CD14-positive monocyte (primary cell): ENCODE measurements around the gene BNIPL. TPM values are rescaled to one million over a fixed set of nuclear protein-coding genes. Genes with fewer than 3 reads are reported as not detected.

ENCODE experiments used
- DNase-seq, 3 donors: peaks; one replicate each; pipeline ENCODE4 v3.0.0-alpha.2; 2011 to 2022
- H2AFZ ChIP-seq: 2 replicates; pipeline ENCODE4 v1.6.0; 2012; ENCODE audit warnings: mild to moderate bottlenecking, low read depth, low read length, inconsistent platforms; ENCODE audit not compliant: insufficient read depth, poor library complexity, severe bottlenecking
- H3K27ac ChIP-seq, 2 donors: 1 replicate in 1 of 2; 2 replicates in 1 of 2; pipeline ENCODE4 v1.5.1; 2012 to 2013; ENCODE audit warnings: low read length in 2 of 2, control low read depth in 1 of 2, inconsistent platforms in 1 of 2, low read depth in 1 of 2, mild to moderate bottlenecking in 1 of 2
- H3K27me3 ChIP-seq, 2 donors: one replicate each; pipeline versions ENCODE4 v1.6.0 to v1.6.1; 2011 to 2013; ENCODE audit warnings: low read length in 2 of 2; ENCODE audit not compliant: control insufficient read depth in 2 of 2, insufficient read depth in 2 of 2
- H3K36me3 ChIP-seq, 2 donors: replicated peaks in 1 of 2; 1 replicate in 1 of 2; 2 replicates in 1 of 2; pipeline versions ENCODE4 v1.5.1 to v1.6.1; 2012 to 2013; ENCODE audit warnings: low read length in 2 of 2, control low read depth in 1 of 2, inconsistent platforms in 1 of 2, mild to moderate bottlenecking in 1 of 2; ENCODE audit not compliant: insufficient read depth in 2 of 2, control insufficient read depth in 1 of 2
- H3K4me1 ChIP-seq, 2 donors: 1 replicate in 1 of 2; 2 replicates in 1 of 2; pipeline versions ENCODE4 v1.5.1 to v1.6.1; 2012 to 2013; ENCODE audit warnings: low read length in 2 of 2, control low read depth in 1 of 2, inconsistent platforms in 1 of 2, mild to moderate bottlenecking in 1 of 2, moderate library complexity in 1 of 2; ENCODE audit not compliant: insufficient read depth in 2 of 2, control insufficient read depth in 1 of 2
- H3K4me2 ChIP-seq: replicated peaks from 2 replicates; pipeline ENCODE3; 2012; ENCODE audit warnings: low read length, moderate library complexity, mild to moderate bottlenecking; ENCODE audit not compliant: poor library complexity, severe bottlenecking; ENCODE audit errors: extremely low read depth
- H3K4me3 ChIP-seq, 3 experiments: fragments of 200-600 bp in 1 of 3; sonication (generic) in 1 of 3; replicated peaks in 1 of 3; 1 replicate in 2 of 3; 2 replicates in 1 of 3; pipeline ENCODE4 v1.5.1; 2011 to 2013; ENCODE audit warnings: low read length in 3 of 3, mild to moderate bottlenecking in 3 of 3, control low read depth in 2 of 3, low read depth in 2 of 3, inconsistent platforms in 1 of 3, moderate library complexity in 1 of 3
- H3K79me2 ChIP-seq: 2 replicates; pipeline ENCODE4 v1.6.0; 2012; ENCODE audit warnings: mild to moderate bottlenecking, control low read depth, inconsistent platforms, low read length, moderate library complexity; ENCODE audit not compliant: insufficient read depth
- H3K9ac ChIP-seq: 2 replicates; pipeline ENCODE4 v1.6.0; 2017; ENCODE audit warnings: low read length, mild to moderate bottlenecking; ENCODE audit not compliant: insufficient read depth, poor library complexity, severe bottlenecking
- H3K9me3 ChIP-seq, 2 donors: replicated peaks in 1 of 2; 1 replicate in 1 of 2; 2 replicates in 1 of 2; pipeline versions ENCODE4 v1.5.1 to v1.6.1; 2012 to 2013; ENCODE audit warnings: low read length in 2 of 2, control low read depth in 1 of 2; ENCODE audit not compliant: control insufficient read depth in 1 of 2, insufficient read depth in 1 of 2
- H4K20me1 ChIP-seq: 2 replicates; pipeline ENCODE4 v1.6.0; 2012; ENCODE audit warnings: mild to moderate bottlenecking, low read length, control low read depth, moderate library complexity; ENCODE audit not compliant: insufficient read depth
- H3K27ac Mint-ChIP-seq, 7 donors: one replicate each; pipeline ENCODE4 v1.8.0; 2020; ENCODE audit warnings: mild to moderate bottlenecking in 7 of 7, mixed read lengths in 7 of 7, moderate library complexity in 6 of 7, inconsistent platforms in 2 of 7
- H3K27me3 Mint-ChIP-seq, 3 donors: one replicate each; pipeline ENCODE4 v1.8.0; 2021 to 2022; ENCODE audit warnings: low read depth in 3 of 3, mild to moderate bottlenecking in 3 of 3, mixed read lengths in 3 of 3, moderate library complexity in 3 of 3, inconsistent platforms in 1 of 3
- H3K36me3 Mint-ChIP-seq, 2 donors: one replicate each; pipeline ENCODE4 v1.8.0; 2020; ENCODE audit warnings: mixed read lengths in 2 of 2, inconsistent platforms in 1 of 2, mild to moderate bottlenecking in 1 of 2
- H3K4me1 Mint-ChIP-seq: one replicate; pipeline ENCODE4 v1.8.0; 2020; ENCODE audit warnings: mild to moderate bottlenecking, mixed read lengths
- H3K4me3 Mint-ChIP-seq, 2 donors: one replicate each; pipeline ENCODE4 v1.8.0; 2020; ENCODE audit warnings: mild to moderate bottlenecking in 2 of 2, mixed read lengths in 2 of 2, moderate library complexity in 1 of 2
- H3K9me3 Mint-ChIP-seq, 7 donors: one replicate each; pipeline ENCODE4 v1.8.0; 2020 to 2022; ENCODE audit warnings: mixed read lengths in 7 of 7, mild to moderate bottlenecking in 6 of 7, moderate library complexity in 6 of 7, inconsistent platforms in 2 of 7
- CTCF ChIP-seq: fragments of 200-600 bp; IDR thresholded peaks from one replicate; pipeline ENCODE4 v1.8.0; 2022; ENCODE audit warnings: antibody characterized with exemption, mild to moderate bottlenecking
- WGBS: methylation state at CpG from one replicate; pipeline ENCODE4 v1.1.5; 2013; ENCODE audit warnings: missing lambda C conversion rate; ENCODE audit not compliant: insufficient coverage; 5-methylcytosine and 5-hydroxymethylcytosine counted together
- intact Hi-C, 2 donors: fragments of 100-400 bp; cut with micrococcal nuclease; formaldehyde crosslinking; loops; one replicate each; pipeline versions ENCODE4 v1.15.0 to v1.15.1; 2023
- polyA plus RNA-seq, 3 donors: library from polyadenylated mRNA; depleted of rRNA in 1 of 3; unstranded in 2 of 3; stranded (reverse) in 1 of 3; fragments of 300-500 nt in 2 of 3; fragments of >200 nt in 1 of 3; fragmentation: Illumina TruSeq in 2 of 3; gene quantifications; 1 replicate in 2 of 3; 2 replicates in 1 of 3; pipeline ENCODE4 v1.2.3, GENCODE V29; 2012 to 2021

The BNIPL gene
- polyA plus RNA-seq, 3 donors, result 0.77 TPM; not detected in 2

- TF ChIP-seq CTCF, result no peak
- 20% methylated on average over 1 of the region's 4 CpGs for WGBS
- no peak overlapping the region for H3K4me3 ChIP-seq
- H3K36me3 ChIP-seq, result peaks cover 0 to 9% of the 10 kb centered on the region in 2 donors
- no peak for DNase-seq
- no peaks in the 10 kb centered on the region for H3K9me3 Mint-ChIP-seq
- H3K79me2 ChIP-seq, result peaks cover 32% of the 10 kb centered on the region
- H3K9ac ChIP-seq, result no peak overlapping the region
- H3K4me1 Mint-ChIP-seq, result peaks cover 35% of the 10 kb centered on the region
- H3K4me2 ChIP-seq, result no peak overlapping the region
- H2AFZ ChIP-seq, result no peak overlapping the region
- H3K9me3 ChIP-seq, result no peaks in the 10 kb centered on the region
- no peak overlapping the region for H3K4me3 Mint-ChIP-seq
- no peaks in the 10 kb centered on the region for H3K27me3 ChIP-seq
- intact Hi-C loops, result loop anchor here in 1 of 2 donors (5.0 kb wide), 1 partner anchor 36 kb away; the partner anchor contains the start of gene C1orf56
- H4K20me1 ChIP-seq, result no peaks in the 10 kb centered on the region
- H3K27ac Mint-ChIP-seq, result peak overlapping the region in 1 of 7 donors; percentile 60
- H3K36me3 Mint-ChIP-seq, result peaks cover 4 to 15% of the 10 kb centered on the region in 2 donors
- H3K27me3 Mint-ChIP-seq, result peaks cover 0 to 9% (median 0%) of the 10 kb centered on the region in 3 donors
- no peak overlapping the region for H3K27ac ChIP-seq
- H3K4me1 ChIP-seq, result peaks cover 24 to 29% of the 10 kb centered on the region in 2 donors
Measured at GRCh38 chr1:151011154-151011850, 25.1 kb upstream of the BNIPL start.

GRCh38 chr1:151012684-151013471 is 23.5 kb upstream of the BNIPL start:
- Mint-ChIP-seq H3K9me3 (no peaks in the 10 kb centered on the region), H3K4me3 (no peak overlapping the region), H3K36me3 (peaks cover 7 to 18% of the 10 kb centered on the region in 2 donors), H3K4me1 (peaks cover 21% of the 10 kb centered on the region), H3K27me3 (peaks cover 0 to 3% (median 0%) of the 10 kb centered on the region in 3 donors), H3K27ac (no peak overlapping the region)
- Histone ChIP-seq H3K4me2 (no peak overlapping the region), H3K27me3 (no peaks in the 10 kb centered on the region), H3K4me3 (no peak overlapping the region), H3K4me1 (peaks cover 11 to 16% of the 10 kb centered on the region in 2 donors), H3K27ac (no peak overlapping the region), H2AFZ (no peak overlapping the region), H3K36me3 (peaks cover 2 to 12% of the 10 kb centered on the region in 2 donors), H3K79me2 (peaks cover 17% of the 10 kb centered on the region), H3K9me3 (no peaks in the 10 kb centered on the region), H4K20me1 (no peaks in the 10 kb centered on the region), H3K9ac (no peak overlapping the region)
- TF ChIP-seq CTCF, result no peak
- intact Hi-C loops, result loop anchor here in 1 of 2 donors (5.0 kb wide), 1 partner anchor 34 kb away; the partner anchor contains the start of gene C1orf56
- no peak for DNase-seq
- WGBS, result 96% methylated on average over 10 of the region's 14 CpGs
